PC-9 (cell line): Measurements from ENCODE around the gene CRYL1. TPM values are rescaled to one million over a fixed set of nuclear protein-coding genes. Genes with fewer than 3 reads are reported as not detected.

Experiments used
- BruUV-seq: library from RNA; stranded (reverse); fragments of 400-500 nt; replicated peaks from 2 replicates; lab custom pipeline; 2021; lab: Mats Ljungman, UMichigan
- CTCF ChIA-PET: fragments of 300-600 bp; sonication (Branson Sonifier 250); formaldehyde crosslinking; loops from one replicate; lab custom pipeline; 2022; ENCODE audit warnings: antibody characterized with exemption; lab: Charles Lee
- POLR2A ChIA-PET: fragments of 300-600 bp; sonication (Branson Sonifier 250); formaldehyde crosslinking; loops from one replicate; lab custom pipeline; 2022; ENCODE audit warnings: antibody characterized with exemption; ENCODE audit not compliant: unreplicated experiment; lab: Charles Lee
- DNase-seq, 2 experiments: peaks; one replicate each; pipeline versions ENCODE4 v3.0.0 to v3.0.0-alpha.2; 2015 to 2022; ENCODE audit warnings: mixed read lengths in 1 of 2
- H2AFZ ChIP-seq: fragments of 200-600 bp; sonication (generic); 2 replicates; pipeline ENCODE4 v1.8.1; 2017; ENCODE audit warnings: antibody characterized with exemption
- H3F3A ChIP-seq: fragments of 200-600 bp; sonication (generic); 2 replicates; pipeline ENCODE4 v1.8.1; 2017; ENCODE audit warnings: antibody characterized with exemption, mild to moderate bottlenecking, low read depth; ENCODE audit not compliant: insufficient read depth
- H3K27ac ChIP-seq: fragments of 200-600 bp; sonication (generic); 2 replicates; pipeline ENCODE4 v1.6.1; 2016; ENCODE audit warnings: mixed run types
- H3K27me3 ChIP-seq: fragments of 200-600 bp; sonication (generic); 2 replicates; pipeline ENCODE4 v1.6.1; 2016; ENCODE audit warnings: low read depth, mixed run types; ENCODE audit not compliant: insufficient read depth
- H3K36me3 ChIP-seq: fragments of 200-600 bp; sonication (generic); 2 replicates; pipeline ENCODE4 v1.6.1; 2016; ENCODE audit warnings: low read depth, mixed run types
- H3K4me1 ChIP-seq: fragments of 200-600 bp; sonication (generic); replicated peaks from 2 replicates; pipeline ENCODE4 v1.6.1; 2016; ENCODE audit warnings: mixed run types; ENCODE audit not compliant: insufficient read depth
- H3K4me2 ChIP-seq: fragments of 200-600 bp; sonication (generic); 2 replicates; pipeline ENCODE4 v1.6.1; 2017; ENCODE audit warnings: mixed run types
- H3K4me3 ChIP-seq: fragments of 200-600 bp; sonication (generic); 2 replicates; pipeline ENCODE4 v1.6.1; 2016; ENCODE audit warnings: mixed run types
- H3K79me2 ChIP-seq: fragments of 200-600 bp; sonication (generic); 2 replicates; pipeline ENCODE4 v1.6.1; 2017; ENCODE audit warnings: low read depth, mixed run types
- H3K9me2 ChIP-seq: fragments of 200-600 bp; sonication (generic); 2 replicates; pipeline ENCODE4 v1.8.1; 2017; ENCODE audit warnings: mild to moderate bottlenecking; ENCODE audit not compliant: insufficient read depth
- H3K9me3 ChIP-seq: fragments of 200-600 bp; sonication (generic); 2 replicates; pipeline ENCODE4 v1.8.1; 2016; ENCODE audit warnings: low read depth; ENCODE audit not compliant: insufficient read depth
- H4K20me1 ChIP-seq: fragments of 200-600 bp; sonication (generic); 2 replicates; pipeline ENCODE4 v1.8.1; 2017; ENCODE audit not compliant: insufficient read depth
- EZH2 ChIP-seq: fragments of 200-600 bp; sonication (generic); IDR thresholded peaks from 2 replicates; pipeline ENCODE4 v1.8.0; 2017; ENCODE audit warnings: antibody characterized with exemption, low read depth
- intact Hi-C: fragments of 100-400 bp; cut with micrococcal nuclease; formaldehyde crosslinking; loops from one replicate; pipeline ENCODE4 v1.10.0; 2022; ENCODE audit not compliant: unreplicated experiment
- total RNA-seq: library from RNA; stranded (reverse); gene quantifications from 2 replicates; pipeline ENCODE4 v1.2.3, GENCODE V29; 2021
- TF ChIP-seq, protein P1 (sequence below): fragments of 200-600 bp; sonication (generic); conservative IDR thresholded peaks from 2 replicates; pipeline ENCODE4 v1.6.1; 2017; ENCODE audit warnings: mixed run types, antibody characterized with exemption, mild to moderate bottlenecking, moderate library complexity

The CRYL1 gene
- total RNA-seq, 1 experiment from 2014 or later, result 8.7 TPM

DNA sequence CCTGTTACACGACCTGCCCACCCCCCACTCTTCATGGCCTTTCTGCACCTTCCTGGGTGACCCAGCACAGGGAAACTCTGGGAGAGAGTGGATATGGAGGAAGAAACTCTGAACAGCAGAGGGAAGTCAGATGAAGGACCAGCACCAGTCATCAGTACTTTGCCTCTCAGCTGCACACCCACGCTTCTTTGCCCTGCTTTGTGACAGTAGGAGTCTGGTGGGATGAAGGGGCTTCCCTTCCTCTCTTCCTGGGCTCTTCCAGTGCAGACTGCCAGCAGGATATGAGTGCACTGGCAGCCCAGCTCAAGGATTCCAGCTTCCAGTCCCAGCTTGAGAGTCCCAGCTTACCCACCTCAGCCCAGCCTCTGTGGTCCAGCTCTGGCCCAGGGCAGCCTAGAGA lies 68.9 kb downstream of the CRYL1 start:
- Histone ChIP-seq H3K9me2 (peaks cover 3% of the 10 kb centered on the region; the same call in 1 of the 2 replicates), H3K27ac (no peak overlapping the region), H3K79me2 (no peaks in the 10 kb centered on the region), H3F3A (no peaks in the 10 kb centered on the region), H2AFZ (no peak overlapping the region), H3K4me3 (no peak overlapping the region), H3K36me3 (no peaks in the 10 kb centered on the region), H3K4me2 (no peak overlapping the region), H3K9me3 (no peaks in the 10 kb centered on the region), H3K4me1 (peaks cover 23% of the 10 kb centered on the region), H3K27me3 (no peaks in the 10 kb centered on the region), H4K20me1 (no peaks in the 10 kb centered on the region)
- intact Hi-C loops, result no loop called here
- POLR2A ChIA-PET, result no interaction called here
- TF ChIP-seq, protein P1, sequence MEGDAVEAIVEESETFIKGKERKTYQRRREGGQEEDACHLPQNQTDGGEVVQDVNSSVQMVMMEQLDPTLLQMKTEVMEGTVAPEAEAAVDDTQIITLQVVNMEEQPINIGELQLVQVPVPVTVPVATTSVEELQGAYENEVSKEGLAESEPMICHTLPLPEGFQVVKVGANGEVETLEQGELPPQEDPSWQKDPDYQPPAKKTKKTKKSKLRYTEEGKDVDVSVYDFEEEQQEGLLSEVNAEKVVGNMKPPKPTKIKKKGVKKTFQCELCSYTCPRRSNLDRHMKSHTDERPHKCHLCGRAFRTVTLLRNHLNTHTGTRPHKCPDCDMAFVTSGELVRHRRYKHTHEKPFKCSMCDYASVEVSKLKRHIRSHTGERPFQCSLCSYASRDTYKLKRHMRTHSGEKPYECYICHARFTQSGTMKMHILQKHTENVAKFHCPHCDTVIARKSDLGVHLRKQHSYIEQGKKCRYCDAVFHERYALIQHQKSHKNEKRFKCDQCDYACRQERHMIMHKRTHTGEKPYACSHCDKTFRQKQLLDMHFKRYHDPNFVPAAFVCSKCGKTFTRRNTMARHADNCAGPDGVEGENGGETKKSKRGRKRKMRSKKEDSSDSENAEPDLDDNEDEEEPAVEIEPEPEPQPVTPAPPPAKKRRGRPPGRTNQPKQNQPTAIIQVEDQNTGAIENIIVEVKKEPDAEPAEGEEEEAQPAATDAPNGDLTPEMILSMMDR, result no peak
- no peak for TF ChIP-seq EZH2
- DNase-seq, result no peak
- no TSS peak for BruUV-seq
- CTCF ChIA-PET, result no interaction called here

DNA sequence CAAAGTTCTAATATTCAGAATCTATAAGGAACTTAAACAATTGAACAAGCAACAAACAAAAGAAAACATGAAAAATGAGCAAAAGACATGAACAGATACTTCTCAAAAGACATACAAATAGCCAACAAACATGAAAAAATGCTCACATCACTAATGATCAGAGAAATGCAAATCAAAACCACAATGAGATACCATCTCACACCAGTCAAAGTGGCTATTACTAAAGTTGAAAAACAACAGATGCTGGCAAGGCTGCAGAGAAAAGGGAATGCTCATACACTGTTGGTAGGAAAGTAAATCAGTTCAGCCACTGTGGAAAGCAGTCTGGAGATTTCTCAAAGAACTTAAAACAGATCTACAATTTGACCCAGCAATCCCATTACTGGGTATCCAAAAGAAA lies 74.3 kb downstream of the CRYL1 start:
- no peaks in the 10 kb centered on the region for H3F3A ChIP-seq
- TF ChIP-seq, protein P1, result no peak
- TF ChIP-seq EZH2, result no peak
- POLR2A ChIA-PET, result no interaction called here
- H3K27me3 ChIP-seq, result no peaks in the 10 kb centered on the region
- H3K4me3 ChIP-seq, result no peak overlapping the region
- no peaks in the 10 kb centered on the region for H3K4me1 ChIP-seq
- CTCF ChIA-PET, result no interaction called here
- peaks cover 19% of the 10 kb centered on the region for H3K9me3 ChIP-seq
- no peak overlapping the region for H3K4me2 ChIP-seq
- DNase-seq, result no peak
- no peaks in the 10 kb centered on the region for H3K36me3 ChIP-seq
- H2AFZ ChIP-seq, result no peak overlapping the region
- H3K27ac ChIP-seq, result no peak overlapping the region
- H3K9me2 ChIP-seq, result peaks cover 3% of the 10 kb centered on the region; the same call in 1 of the 2 replicates
- BruUV-seq, result no TSS peak
- intact Hi-C loops, result no loop called here
- no peaks in the 10 kb centered on the region for H4K20me1 ChIP-seq
- H3K79me2 ChIP-seq, result no peaks in the 10 kb centered on the region

DNA sequence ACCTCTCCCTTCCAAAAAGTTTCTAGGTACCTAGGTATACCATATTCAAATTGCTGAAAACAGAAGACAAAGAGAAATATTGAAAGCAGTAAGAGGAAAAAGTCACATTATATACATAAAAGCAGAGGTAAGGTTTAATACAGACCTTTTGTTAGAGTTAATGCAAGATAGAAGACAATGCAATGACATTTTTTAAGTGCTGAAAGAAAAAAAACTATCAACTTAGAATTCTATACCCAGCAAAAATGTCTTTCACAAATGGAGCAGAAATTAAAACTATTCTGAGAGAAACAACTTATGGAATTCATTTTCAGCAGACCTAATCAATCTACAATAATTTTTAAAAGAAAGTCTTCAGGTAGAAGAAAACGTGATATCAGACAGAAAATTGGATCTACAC lies 77.2 kb downstream of the CRYL1 start:
- H3K27me3 ChIP-seq, result no peaks in the 10 kb centered on the region
- intact Hi-C loops, result no loop called here
- H3K9me2 ChIP-seq, result peaks cover 3% of the 10 kb centered on the region; the same call in 1 of the 2 replicates
- no peaks in the 10 kb centered on the region for H3K36me3 ChIP-seq
- peaks cover 23% of the 10 kb centered on the region for H3K9me3 ChIP-seq
- H3K4me2 ChIP-seq, result no peak overlapping the region
- no peak for DNase-seq
- TF ChIP-seq, protein P1, result no peak
- no peak for TF ChIP-seq EZH2
- H3K4me3 ChIP-seq, result no peak overlapping the region
- ChIA-PET CTCF (no interaction called here), POLR2A (no interaction called here)
- no peaks in the 10 kb centered on the region for H4K20me1 ChIP-seq
- H2AFZ ChIP-seq, result no peak overlapping the region
- no peaks in the 10 kb centered on the region for H3K4me1 ChIP-seq
- H3K27ac ChIP-seq, result no peak overlapping the region
- H3F3A ChIP-seq, result no peaks in the 10 kb centered on the region
- BruUV-seq, result no TSS peak
- H3K79me2 ChIP-seq, result no peaks in the 10 kb centered on the region
